A673 (cell line): Measurements from ENCODE around the gene RHBDD2.

Experiments
- EZH2 ChIP-seq: fragments of 200-600 bp; sonication (generic); IDR thresholded peaks from 2 replicates; pipeline ENCODE4 v1.6.1; 2017; ENCODE audit warnings: borderline replicate concordance, low read depth, mild to moderate bottlenecking, mixed read lengths, antibody characterized with exemption, low read length; ENCODE audit not compliant: poor library complexity, severe bottlenecking
- TF ChIP-seq, protein P1 (sequence below): fragments of 300-800, 200-600 bp; sonication (generic); conservative IDR thresholded peaks from 2 replicates; pipeline ENCODE4 v1.5.1; 2017; ENCODE audit warnings: low read depth, mild to moderate bottlenecking, antibody characterized with exemption, low read length, moderate library complexity, mixed read lengths

DNA sequence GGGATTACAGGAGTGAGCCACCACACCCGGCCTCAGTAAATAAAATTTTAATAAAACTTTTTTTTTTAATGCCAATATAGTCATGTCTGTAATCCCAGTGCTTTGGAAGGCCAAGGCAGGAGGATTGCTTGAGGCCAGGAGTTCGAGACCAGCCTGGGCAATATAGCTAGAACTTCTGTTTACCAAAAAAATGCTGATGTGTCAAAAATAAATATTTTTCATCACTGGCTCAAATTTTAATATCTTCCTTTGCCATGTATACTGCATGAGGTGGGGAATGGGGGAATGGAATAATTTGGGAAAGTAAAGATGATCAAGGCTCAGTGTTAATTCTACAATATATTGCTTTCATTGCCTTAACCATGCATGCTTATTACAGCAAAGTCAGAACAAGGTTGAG lies 10.7 kb upstream of the RHBDD2 start:
- TF ChIP-seq, protein P1, sequence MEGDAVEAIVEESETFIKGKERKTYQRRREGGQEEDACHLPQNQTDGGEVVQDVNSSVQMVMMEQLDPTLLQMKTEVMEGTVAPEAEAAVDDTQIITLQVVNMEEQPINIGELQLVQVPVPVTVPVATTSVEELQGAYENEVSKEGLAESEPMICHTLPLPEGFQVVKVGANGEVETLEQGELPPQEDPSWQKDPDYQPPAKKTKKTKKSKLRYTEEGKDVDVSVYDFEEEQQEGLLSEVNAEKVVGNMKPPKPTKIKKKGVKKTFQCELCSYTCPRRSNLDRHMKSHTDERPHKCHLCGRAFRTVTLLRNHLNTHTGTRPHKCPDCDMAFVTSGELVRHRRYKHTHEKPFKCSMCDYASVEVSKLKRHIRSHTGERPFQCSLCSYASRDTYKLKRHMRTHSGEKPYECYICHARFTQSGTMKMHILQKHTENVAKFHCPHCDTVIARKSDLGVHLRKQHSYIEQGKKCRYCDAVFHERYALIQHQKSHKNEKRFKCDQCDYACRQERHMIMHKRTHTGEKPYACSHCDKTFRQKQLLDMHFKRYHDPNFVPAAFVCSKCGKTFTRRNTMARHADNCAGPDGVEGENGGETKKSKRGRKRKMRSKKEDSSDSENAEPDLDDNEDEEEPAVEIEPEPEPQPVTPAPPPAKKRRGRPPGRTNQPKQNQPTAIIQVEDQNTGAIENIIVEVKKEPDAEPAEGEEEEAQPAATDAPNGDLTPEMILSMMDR, result no peak
- no peak for TF ChIP-seq EZH2
